Progenitor cell of endocrine pancreas (in vitro differentiated cells): ENCODE results near the gene CACNG1. TPM values are rescaled to one million over a fixed set of nuclear protein-coding genes. Genes with fewer than 3 reads are reported as not detected.

Experiments
- DNase-seq: peaks from one replicate; pipeline ENCODE4 v3.0.0; 2021; ENCODE audit warnings: low spot score; ENCODE audit not compliant: unreplicated experiment
- H3K27ac Mint-ChIP-seq: 2 replicates; pipeline ENCODE4 v1.8.0; 2021; ENCODE audit warnings: mild to moderate bottlenecking, moderate library complexity, mixed read lengths
- H3K27me3 Mint-ChIP-seq: 2 replicates; pipeline ENCODE4 v1.8.0; 2021; ENCODE audit warnings: mixed read lengths
- H3K36me3 Mint-ChIP-seq: 2 replicates; pipeline ENCODE4 v1.8.0; 2022; ENCODE audit warnings: mixed read lengths; ENCODE audit not compliant: insufficient read depth
- H3K4me1 Mint-ChIP-seq: 2 replicates; pipeline ENCODE4 v1.8.0; 2021; ENCODE audit warnings: low read depth, mixed read lengths
- H3K4me3 Mint-ChIP-seq: 2 replicates; pipeline ENCODE4 v1.8.0; 2021; ENCODE audit warnings: low read depth, mild to moderate bottlenecking, moderate library complexity, mixed read lengths
- H3K9me3 Mint-ChIP-seq: 2 replicates; pipeline ENCODE4 v1.8.0; 2021; ENCODE audit warnings: low read depth, mixed read lengths
- total RNA-seq: library from RNA; stranded (reverse); gene quantifications from 2 replicates; pipeline ENCODE4 v1.2.1, GENCODE V29; 2021
- TF ChIP-seq, protein P1 (sequence below): fragments of 200-600 bp; sonication (generic); IDR thresholded peaks from one replicate; pipeline ENCODE4 v1.5.0; 2021; ENCODE audit warnings: antibody characterized with exemption, mild to moderate bottlenecking; ENCODE audit not compliant: unreplicated experiment

The CACNG1 gene
- total RNA-seq, 1 donor from 2014 or later: 0.22 TPM

DNA sequence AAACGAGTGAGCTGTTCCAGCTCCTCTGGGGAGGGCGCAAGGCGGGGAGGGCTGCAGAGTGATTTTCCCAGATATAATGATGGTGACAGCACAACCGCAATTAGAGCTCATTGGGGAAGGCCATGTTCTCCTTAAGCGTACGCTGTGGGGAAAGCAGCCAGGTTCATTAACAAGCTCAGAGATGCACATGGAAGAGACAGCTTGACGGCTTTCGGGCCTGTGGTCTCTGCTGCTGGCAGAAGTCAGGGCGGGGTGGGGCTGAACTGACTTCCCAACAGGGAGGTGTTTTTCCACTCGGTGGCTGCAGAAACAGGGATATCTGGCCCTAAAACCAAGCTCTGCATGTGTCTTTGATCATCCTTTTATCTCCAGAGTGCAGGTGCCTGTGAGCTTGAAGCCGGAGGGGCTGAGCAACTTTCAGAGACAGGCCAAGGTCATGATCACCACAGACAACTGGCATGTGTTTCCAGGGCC, 24.0 kb upstream of the CACNG1 start:
- no peak for DNase-seq
- H3K9me3 Mint-ChIP-seq: no peaks in the 10 kb centered on the region
- H3K36me3 Mint-ChIP-seq: no peaks in the 10 kb centered on the region
- H3K4me1 Mint-ChIP-seq: peaks cover 12% of the 10 kb centered on the region
- H3K4me3 Mint-ChIP-seq: no peak overlapping the region
- H3K27me3 Mint-ChIP-seq: peaks cover 3% of the 10 kb centered on the region
- H3K27ac Mint-ChIP-seq: no peak overlapping the region
- TF ChIP-seq, protein P1, sequence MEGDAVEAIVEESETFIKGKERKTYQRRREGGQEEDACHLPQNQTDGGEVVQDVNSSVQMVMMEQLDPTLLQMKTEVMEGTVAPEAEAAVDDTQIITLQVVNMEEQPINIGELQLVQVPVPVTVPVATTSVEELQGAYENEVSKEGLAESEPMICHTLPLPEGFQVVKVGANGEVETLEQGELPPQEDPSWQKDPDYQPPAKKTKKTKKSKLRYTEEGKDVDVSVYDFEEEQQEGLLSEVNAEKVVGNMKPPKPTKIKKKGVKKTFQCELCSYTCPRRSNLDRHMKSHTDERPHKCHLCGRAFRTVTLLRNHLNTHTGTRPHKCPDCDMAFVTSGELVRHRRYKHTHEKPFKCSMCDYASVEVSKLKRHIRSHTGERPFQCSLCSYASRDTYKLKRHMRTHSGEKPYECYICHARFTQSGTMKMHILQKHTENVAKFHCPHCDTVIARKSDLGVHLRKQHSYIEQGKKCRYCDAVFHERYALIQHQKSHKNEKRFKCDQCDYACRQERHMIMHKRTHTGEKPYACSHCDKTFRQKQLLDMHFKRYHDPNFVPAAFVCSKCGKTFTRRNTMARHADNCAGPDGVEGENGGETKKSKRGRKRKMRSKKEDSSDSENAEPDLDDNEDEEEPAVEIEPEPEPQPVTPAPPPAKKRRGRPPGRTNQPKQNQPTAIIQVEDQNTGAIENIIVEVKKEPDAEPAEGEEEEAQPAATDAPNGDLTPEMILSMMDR: no peak

DNA sequence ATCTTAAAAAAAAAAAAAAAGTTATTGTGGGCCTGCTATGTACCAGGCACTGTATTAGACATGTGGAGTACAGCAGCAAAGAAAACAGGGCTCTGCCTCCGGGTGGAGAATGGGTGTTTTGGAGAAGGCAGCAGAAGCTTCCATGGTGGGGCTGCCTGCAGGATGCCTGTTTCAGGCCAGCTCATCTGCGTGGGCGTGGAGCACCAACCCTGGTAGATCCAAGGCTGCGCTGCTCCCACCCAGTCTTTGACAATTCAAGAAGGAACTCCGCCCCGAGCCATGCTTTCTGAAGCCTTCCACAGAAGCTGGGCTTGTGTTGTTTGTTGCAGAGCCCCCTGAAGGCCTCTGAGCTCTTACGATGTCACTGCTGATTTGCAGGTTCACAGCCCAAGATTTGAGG, 23.2 kb upstream of the CACNG1 start:
- H3K27ac Mint-ChIP-seq: no peak overlapping the region
- H3K4me1 Mint-ChIP-seq: peaks cover 12% of the 10 kb centered on the region
- peaks cover 3% of the 10 kb centered on the region for H3K27me3 Mint-ChIP-seq
- TF ChIP-seq, protein P1: no peak
- H3K36me3 Mint-ChIP-seq: no peaks in the 10 kb centered on the region
- H3K4me3 Mint-ChIP-seq: no peak overlapping the region
- H3K9me3 Mint-ChIP-seq: no peaks in the 10 kb centered on the region
- no peak for DNase-seq

- H3K9me3 Mint-ChIP-seq: no peaks in the 10 kb centered on the region
- no peak overlapping the region for H3K27ac Mint-ChIP-seq
- peaks cover 12% of the 10 kb centered on the region for H3K4me1 Mint-ChIP-seq
- peaks cover 3% of the 10 kb centered on the region for H3K27me3 Mint-ChIP-seq
- no peaks in the 10 kb centered on the region for H3K36me3 Mint-ChIP-seq
- TF ChIP-seq, protein P1: no peak
- DNase-seq: no peak
- no peak overlapping the region for H3K4me3 Mint-ChIP-seq
Measured at GRCh38 chr17:67021743-67022450, 22.5 kb upstream of the CACNG1 start.

GRCh38 chr17:67022451-67022810, 21.9 kb upstream of the CACNG1 start:
- Mint-ChIP-seq H3K4me3 (no peak overlapping the region), H3K9me3 (no peaks in the 10 kb centered on the region), H3K27ac (no peak overlapping the region), H3K27me3 (peaks cover 3% of the 10 kb centered on the region), H3K36me3 (no peaks in the 10 kb centered on the region), H3K4me1 (peaks cover 12% of the 10 kb centered on the region)
- TF ChIP-seq, protein P1: no peak
- DNase-seq: no peak

DNA sequence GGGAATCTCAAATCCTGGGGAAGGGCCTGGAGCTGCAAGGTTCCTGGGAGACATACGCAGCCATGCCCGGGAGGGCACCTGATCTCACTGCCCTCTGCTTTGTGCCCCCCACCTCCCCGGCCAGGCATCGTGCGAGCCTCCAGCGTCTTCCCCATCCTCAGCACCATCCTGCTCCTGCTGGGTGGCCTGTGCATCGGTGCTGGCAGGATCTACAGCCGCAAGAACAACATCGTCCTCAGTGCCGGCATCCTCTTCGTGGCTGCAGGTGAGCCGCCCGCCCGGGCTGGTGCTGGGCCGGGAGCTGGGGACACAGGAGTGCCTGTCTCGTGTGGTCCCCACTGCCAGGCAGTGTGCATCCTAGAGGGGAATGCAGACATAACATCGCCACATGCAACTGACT, 19.6 kb upstream of the CACNG1 start:
- no peak overlapping the region for H3K27ac Mint-ChIP-seq
- no peaks in the 10 kb centered on the region for H3K36me3 Mint-ChIP-seq
- no peak overlapping the region for H3K4me3 Mint-ChIP-seq
- TF ChIP-seq, protein P1: no peak
- no peaks in the 10 kb centered on the region for H3K9me3 Mint-ChIP-seq
- H3K4me1 Mint-ChIP-seq: no peaks in the 10 kb centered on the region
- H3K27me3 Mint-ChIP-seq: no peaks in the 10 kb centered on the region
- DNase-seq: no peak
